WERI-Rb-1 (cell line): Measurements from ENCODE around the gene TRIO.

ENCODE experiments used
- DNase-seq: peaks from one replicate; pipeline ENCODE4 v3.0.0-alpha.2; 2020
- H3K27ac ChIP-seq: fragments of 250-450 bp; sonication (Bioruptor Pico); 2 replicates; pipeline ENCODE4 v1.5.1; 2020; ENCODE audit warnings: mild to moderate bottlenecking, moderate library complexity
- H3K27me3 ChIP-seq: fragments of 250-450 bp; sonication (Bioruptor Pico); 2 replicates; pipeline ENCODE4 v1.5.1; 2021; ENCODE audit warnings: mild to moderate bottlenecking, low read depth, moderate library complexity; ENCODE audit not compliant: insufficient read depth, severe bottlenecking
- H3K36me3 ChIP-seq: fragments of 250-450 bp; sonication (Bioruptor Pico); 2 replicates; pipeline ENCODE4 v1.5.1; 2020; ENCODE audit warnings: mild to moderate bottlenecking, moderate library complexity
- H3K4me3 ChIP-seq: 2 replicates; pipeline ENCODE4 v1.5.1; 2011; ENCODE audit warnings: low read depth, mild to moderate bottlenecking, control low read depth, low read length
- H3K9me3 ChIP-seq: fragments of 250-450 bp; sonication (Bioruptor Pico); 2 replicates; pipeline ENCODE4 v1.5.1; 2021; ENCODE audit warnings: mild to moderate bottlenecking, moderate library complexity; ENCODE audit not compliant: severe bottlenecking
- CTCF ChIP-seq: IDR thresholded peaks from 2 replicates; pipeline ENCODE4 v1.5.1; 2011; ENCODE audit warnings: low read depth, mild to moderate bottlenecking, control low read depth, inconsistent platforms, low read length

Gene TRIO

DNA sequence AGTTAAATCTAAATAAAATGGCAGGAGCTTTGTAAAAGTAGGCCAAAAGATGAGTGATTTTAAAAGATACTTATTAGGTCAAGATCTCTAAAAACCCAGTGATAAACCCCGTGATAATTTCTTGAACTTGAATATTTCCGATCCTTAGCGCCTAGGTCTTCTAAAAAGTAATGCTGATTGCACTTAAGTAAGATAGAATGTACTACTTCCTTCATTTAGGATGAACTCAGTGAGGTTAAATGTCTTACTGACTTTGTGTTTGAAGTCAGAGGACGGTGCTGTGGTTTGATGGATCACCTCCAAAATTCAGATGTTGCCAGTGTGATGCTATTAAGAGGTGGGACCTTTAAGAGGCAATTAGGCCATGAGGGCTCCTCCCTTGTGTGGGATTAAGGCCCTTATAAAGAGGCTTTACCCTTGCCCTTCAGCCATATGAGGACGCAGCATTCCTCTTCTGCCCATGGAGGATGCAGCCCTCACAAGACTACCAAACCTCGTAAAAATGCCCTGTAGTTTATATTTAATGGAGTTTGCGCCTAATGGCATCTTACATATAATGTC lies 130.1 kb downstream of the TRIO start:
- H3K9me3 ChIP-seq: no peaks in the 10 kb centered on the region
- TF ChIP-seq CTCF: no peak
- H3K27ac ChIP-seq: no peak overlapping the region

DNA sequence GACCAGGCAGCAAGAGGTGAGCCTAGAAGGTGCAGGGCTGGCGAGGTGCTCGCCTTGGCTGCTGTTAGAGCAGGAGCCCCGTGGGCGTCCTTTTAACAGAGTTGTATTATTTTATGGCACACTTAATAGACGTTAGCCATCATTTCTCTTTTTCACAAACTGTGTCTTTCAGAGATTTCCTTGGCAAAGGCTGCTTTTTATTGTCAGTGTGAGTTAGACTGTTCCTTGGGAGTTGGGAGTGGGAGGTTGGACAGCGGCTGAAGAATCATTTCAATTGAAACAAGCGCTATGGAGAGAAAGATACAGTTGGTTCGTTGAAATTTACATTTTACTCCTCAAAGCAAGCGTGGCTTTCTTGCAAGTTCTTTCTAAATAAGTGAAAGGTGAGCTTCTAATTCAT lies 133.2 kb downstream of the TRIO start:
- no peak for TF ChIP-seq CTCF
- Histone ChIP-seq H3K9me3 (no peaks in the 10 kb centered on the region), H3K27ac (no peak overlapping the region), H3K36me3 (no peaks in the 10 kb centered on the region), H3K27me3 (no peaks in the 10 kb centered on the region), H3K4me3 (no peak overlapping the region)
- DNase-seq: no peak

More for the DNA sequence above, 130.1 kb downstream of the TRIO start:
- Histone ChIP-seq H3K4me3 (no peak overlapping the region), H3K27me3 (no peaks in the 10 kb centered on the region), H3K36me3 (no peaks in the 10 kb centered on the region)
- peak; percentile 67 for DNase-seq

- TF ChIP-seq CTCF: no peak
- no peak overlapping the region for H3K27ac ChIP-seq
- no peak for DNase-seq
- H3K4me3 ChIP-seq: no peak overlapping the region
- no peaks in the 10 kb centered on the region for H3K27me3 ChIP-seq
- no peaks in the 10 kb centered on the region for H3K9me3 ChIP-seq
- no peaks in the 10 kb centered on the region for H3K36me3 ChIP-seq
Observed at GRCh38 chr5:14277385-14278320, 134.5 kb downstream of the TRIO start.

DNA sequence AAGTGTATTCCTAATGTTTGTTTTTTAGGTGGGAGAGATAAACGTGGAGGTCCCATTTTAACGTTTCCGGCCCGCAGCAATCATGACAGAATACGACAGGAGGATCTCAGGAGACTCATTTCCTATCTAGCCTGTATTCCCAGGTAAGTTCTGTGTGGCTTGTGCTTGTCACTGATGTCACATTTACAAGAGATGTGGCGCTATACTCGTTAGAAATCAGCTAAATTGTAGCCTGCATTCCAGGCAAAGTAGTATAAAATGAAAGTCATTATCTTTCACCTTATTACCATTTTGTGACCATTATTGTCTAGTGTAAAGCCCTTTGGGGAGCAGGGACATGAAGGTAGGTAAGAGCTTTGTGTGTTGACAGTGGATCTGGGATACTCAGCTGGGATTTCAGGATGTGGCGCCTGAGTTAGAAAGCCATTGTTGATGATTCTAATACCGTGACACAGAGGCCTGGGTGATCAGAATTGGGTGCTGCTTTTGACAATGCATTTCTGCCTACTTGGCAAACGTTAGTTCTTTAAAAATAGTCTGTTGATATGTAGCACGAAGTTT lies 137.2 kb downstream of the TRIO start:
- Histone ChIP-seq H3K9me3 (no peaks in the 10 kb centered on the region), H3K4me3 (no peak overlapping the region), H3K27me3 (no peaks in the 10 kb centered on the region), H3K27ac (no peak overlapping the region), H3K36me3 (no peaks in the 10 kb centered on the region)
- no peak for TF ChIP-seq CTCF
- DNase-seq: no peak

DNA sequence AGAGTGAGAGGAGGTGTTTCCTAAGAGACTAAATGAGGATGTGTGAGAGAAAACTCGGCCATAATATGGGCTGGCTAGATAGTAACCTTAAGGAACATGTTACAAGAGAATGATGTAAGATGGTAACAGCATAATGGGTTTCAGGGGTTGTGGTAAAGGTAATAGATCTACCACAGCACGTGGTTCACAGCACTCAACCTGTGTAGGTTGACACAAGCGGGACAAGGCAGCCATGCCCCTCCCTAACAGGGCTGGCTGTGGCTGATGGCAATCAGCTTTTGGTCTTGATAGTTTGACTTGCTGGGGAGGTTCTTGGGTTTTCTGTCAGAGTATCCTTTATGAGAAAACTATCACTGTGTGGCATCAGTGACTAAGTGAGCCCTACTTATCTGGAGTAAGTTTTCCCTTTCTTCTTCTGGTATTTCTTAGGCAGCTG lies 138.6 kb downstream of the TRIO start:
- H3K9me3 ChIP-seq: no peaks in the 10 kb centered on the region
- no peaks in the 10 kb centered on the region for H3K36me3 ChIP-seq
- H3K27me3 ChIP-seq: no peaks in the 10 kb centered on the region
- DNase-seq: no peak
- no peak overlapping the region for H3K27ac ChIP-seq
- no peak for TF ChIP-seq CTCF
- H3K4me3 ChIP-seq: no peak overlapping the region
